Suprapubic skin (tissue), 4 donors: ENCODE measurements around the gene SHLD1.

Experiments
- EP300 ChIP-seq: sonication (generic); formaldehyde crosslinking; IDR thresholded peaks from one replicate; pipeline ENCODE4 v1.6.1; 2017; ENCODE audit warnings: antibody characterized with exemption
- POLR2A ChIP-seq, 2 donors: fragments of 450-650 bp; IDR thresholded peaks; one replicate each; pipeline ENCODE4 v1.6.1; 2017; ENCODE audit warnings: antibody characterized with exemption in 2 of 2, mild to moderate bottlenecking in 2 of 2, moderate library complexity in 2 of 2
- POLR2AphosphoS5 ChIP-seq, 3 donors: sonication (generic); formaldehyde crosslinking; IDR thresholded peaks; one replicate each; pipeline ENCODE4 v1.6.1; 2017; ENCODE audit warnings: antibody characterized with exemption in 3 of 3
- TF ChIP-seq, protein P1 (sequence below), 2 donors: fragments of 200-600 bp in 1 of 2; fragments of 450-650 bp in 1 of 2; sonication (generic) in 1 of 2; IDR thresholded peaks; one replicate each; pipeline ENCODE4 v1.5.1; 2016 to 2019; ENCODE audit warnings: antibody characterized with exemption in 2 of 2, mild to moderate bottlenecking in 1 of 2, moderate library complexity in 1 of 2

DNA sequence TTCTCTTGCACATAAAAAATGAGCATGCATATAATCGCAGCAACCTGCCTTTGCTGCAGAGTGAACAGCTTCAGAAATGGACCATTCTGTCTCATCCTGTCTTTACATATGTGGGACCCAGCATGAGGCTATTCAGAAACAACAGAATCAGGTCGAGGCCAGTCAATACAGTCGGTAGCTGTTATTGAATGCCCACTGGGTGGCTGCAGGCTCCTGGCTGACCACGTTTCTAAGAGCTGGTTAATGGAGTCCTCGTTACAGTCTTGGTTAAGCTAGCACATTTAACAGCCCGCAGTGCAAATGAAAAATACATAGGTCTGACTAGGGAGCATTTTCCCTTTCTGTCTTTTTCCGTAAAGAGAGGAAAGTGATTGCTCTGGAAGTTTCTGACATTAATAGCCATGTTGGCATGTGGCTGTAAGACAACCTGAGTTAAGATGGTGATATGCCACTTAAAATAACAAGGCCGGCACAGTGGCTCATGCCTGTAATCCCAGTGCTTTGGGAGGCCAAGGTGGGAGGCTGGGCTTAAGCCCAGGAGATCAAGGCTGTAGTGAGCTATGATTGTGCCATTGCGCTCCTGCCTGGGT is 75.0 kb downstream of the SHLD1 start:
- TF ChIP-seq POLR2A (IDR thresholded peaks at IDR 0.05) (no peak), POLR2AphosphoS5 (IDR thresholded peaks at IDR 0.05) (no peak), EP300 (no peak)
- TF ChIP-seq, protein P1, sequence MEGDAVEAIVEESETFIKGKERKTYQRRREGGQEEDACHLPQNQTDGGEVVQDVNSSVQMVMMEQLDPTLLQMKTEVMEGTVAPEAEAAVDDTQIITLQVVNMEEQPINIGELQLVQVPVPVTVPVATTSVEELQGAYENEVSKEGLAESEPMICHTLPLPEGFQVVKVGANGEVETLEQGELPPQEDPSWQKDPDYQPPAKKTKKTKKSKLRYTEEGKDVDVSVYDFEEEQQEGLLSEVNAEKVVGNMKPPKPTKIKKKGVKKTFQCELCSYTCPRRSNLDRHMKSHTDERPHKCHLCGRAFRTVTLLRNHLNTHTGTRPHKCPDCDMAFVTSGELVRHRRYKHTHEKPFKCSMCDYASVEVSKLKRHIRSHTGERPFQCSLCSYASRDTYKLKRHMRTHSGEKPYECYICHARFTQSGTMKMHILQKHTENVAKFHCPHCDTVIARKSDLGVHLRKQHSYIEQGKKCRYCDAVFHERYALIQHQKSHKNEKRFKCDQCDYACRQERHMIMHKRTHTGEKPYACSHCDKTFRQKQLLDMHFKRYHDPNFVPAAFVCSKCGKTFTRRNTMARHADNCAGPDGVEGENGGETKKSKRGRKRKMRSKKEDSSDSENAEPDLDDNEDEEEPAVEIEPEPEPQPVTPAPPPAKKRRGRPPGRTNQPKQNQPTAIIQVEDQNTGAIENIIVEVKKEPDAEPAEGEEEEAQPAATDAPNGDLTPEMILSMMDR (IDR thresholded peaks at IDR 0.05) = no peak
